NOMO-1 (cell line): ENCODE results near the gene ZNF423.

Source experiments
- DNase-seq, 2 experiments: peaks; one replicate each; lab custom pipeline; 2025; ENCODE audit not compliant: unreplicated experiment in 2 of 2; lab: John Stamatoyannopoulos, UW

The ZNF423 gene

GRCh38 chr16:49634235-49635008, 221.5 kb downstream of the ZNF423 start:
- no peak for DNase-seq

- DNase-seq, result no peak
Observed at GRCh38 chr16:49632795-49633184, 223.1 kb downstream of the ZNF423 start.

- DNase-seq, result no peak
Observed at GRCh38 chr16:49632086-49632794, 223.7 kb downstream of the ZNF423 start.

- no peak for DNase-seq
Observed at GRCh38 chr16:49631187-49632041, 224.5 kb downstream of the ZNF423 start.

- DNase-seq, result no peak
Observed at GRCh38 chr16:49630783-49631182, 225.1 kb downstream of the ZNF423 start.

- no peak for DNase-seq
Observed at GRCh38 chr16:49629851-49630250, 226.1 kb downstream of the ZNF423 start.

- DNase-seq, result no peak
Observed at GRCh38 chr16:49628148-49628547, 227.8 kb downstream of the ZNF423 start.

GRCh38 chr16:49625311-49626065, 230.4 kb downstream of the ZNF423 start:
- DNase-seq, result no peak

- DNase-seq, result no peak
Observed at GRCh38 chr16:49623501-49624266, 232.2 kb downstream of the ZNF423 start.

GRCh38 chr16:49622421-49623402, 233.2 kb downstream of the ZNF423 start:
- no peak for DNase-seq

GRCh38 chr16:49622084-49622390, 233.9 kb downstream of the ZNF423 start:
- no peak for DNase-seq

- DNase-seq, result no peak
Observed at GRCh38 chr16:49621241-49622083, 234.4 kb downstream of the ZNF423 start.

GRCh38 chr16:49620869-49621240, 235.1 kb downstream of the ZNF423 start:
- DNase-seq, result no peak

- no peak for DNase-seq
Observed at GRCh38 chr16:49620158-49620868, 235.6 kb downstream of the ZNF423 start.

- DNase-seq, result no peak
Observed at GRCh38 chr16:49619811-49620157, 236.1 kb downstream of the ZNF423 start.

- no peak for DNase-seq
Observed at GRCh38 chr16:49618955-49619354, 237.0 kb downstream of the ZNF423 start.

- no peak for DNase-seq
Observed at GRCh38 chr16:49617710-49618330, 238.1 kb downstream of the ZNF423 start.
